GM21576 (cell line): Measurements from ENCODE around the gene CDCA5.
A peak's percentile ranks its signal among the peaks of the same experiment; 100 is the strongest.
"Not testable (repeated sequence)": the region's sequence is repeated elsewhere in the genome, so short reads cannot be mapped to it uniquely, and the experiment has no call there.

Experiments
- ATAC-seq: cut with Tn5 transposase; IDR thresholded peaks from one replicate; pipeline ENCODE4 v1.9.1; 2021; ENCODE audit warnings: mild to moderate bottlenecking, moderate library complexity; ENCODE audit not compliant: unreplicated experiment

CDCA5 gene

DNA sequence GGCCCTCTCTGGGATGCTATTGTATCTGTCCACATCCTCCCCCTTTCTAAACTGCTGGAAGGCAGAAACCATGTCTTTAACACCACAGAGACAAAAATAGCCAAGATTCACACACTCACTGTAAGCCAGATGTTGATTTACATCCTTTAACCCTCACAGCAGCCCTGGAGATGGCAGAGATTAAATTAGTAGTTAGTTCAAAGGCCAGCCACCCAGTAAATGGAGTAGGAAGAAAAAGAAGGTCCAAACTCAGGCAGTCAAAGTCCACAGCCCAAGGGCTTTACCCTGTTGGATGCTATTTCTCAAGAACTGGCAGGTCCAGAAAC lies 35.8 kb upstream of the CDCA5 start:
- ATAC-seq, result no peak

DNA sequence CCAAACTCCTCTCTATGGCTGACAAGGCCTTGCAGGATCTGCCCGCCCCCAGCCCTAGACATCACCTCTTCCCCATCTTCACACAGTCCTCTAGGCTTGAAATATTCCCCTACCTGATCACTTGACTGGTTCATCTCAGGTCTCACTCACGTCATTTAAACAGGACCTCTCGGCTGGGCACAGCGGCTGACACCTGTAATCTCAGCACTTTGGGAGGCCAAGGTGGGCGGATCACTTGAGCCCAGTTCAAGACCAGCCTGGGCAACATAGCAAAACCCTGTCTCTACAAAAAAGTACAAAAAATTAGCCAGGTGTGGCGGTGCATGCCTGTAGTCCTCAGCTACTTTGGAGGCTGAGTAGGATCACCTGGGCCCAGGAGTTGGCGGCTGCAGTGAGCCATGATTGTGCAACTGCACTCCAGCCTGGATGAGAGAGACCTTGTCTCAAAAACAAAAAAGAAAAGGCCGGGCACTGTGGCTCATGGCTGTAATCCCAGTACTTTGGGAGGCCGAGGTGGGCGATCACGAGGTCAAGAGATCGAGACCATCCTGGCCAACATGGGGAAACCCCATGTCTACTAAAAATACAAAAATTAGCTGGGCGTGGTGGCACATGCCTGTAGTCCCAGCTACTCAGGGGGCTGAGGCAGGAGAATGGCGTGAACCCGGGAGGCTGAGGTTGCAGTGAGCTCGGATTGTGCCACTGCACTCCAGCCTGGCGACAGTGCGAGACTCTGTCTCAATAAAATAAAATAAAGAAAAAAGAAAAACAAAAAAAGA lies 35.2 kb upstream of the CDCA5 start:
- not testable (repeated sequence) for ATAC-seq

DNA sequence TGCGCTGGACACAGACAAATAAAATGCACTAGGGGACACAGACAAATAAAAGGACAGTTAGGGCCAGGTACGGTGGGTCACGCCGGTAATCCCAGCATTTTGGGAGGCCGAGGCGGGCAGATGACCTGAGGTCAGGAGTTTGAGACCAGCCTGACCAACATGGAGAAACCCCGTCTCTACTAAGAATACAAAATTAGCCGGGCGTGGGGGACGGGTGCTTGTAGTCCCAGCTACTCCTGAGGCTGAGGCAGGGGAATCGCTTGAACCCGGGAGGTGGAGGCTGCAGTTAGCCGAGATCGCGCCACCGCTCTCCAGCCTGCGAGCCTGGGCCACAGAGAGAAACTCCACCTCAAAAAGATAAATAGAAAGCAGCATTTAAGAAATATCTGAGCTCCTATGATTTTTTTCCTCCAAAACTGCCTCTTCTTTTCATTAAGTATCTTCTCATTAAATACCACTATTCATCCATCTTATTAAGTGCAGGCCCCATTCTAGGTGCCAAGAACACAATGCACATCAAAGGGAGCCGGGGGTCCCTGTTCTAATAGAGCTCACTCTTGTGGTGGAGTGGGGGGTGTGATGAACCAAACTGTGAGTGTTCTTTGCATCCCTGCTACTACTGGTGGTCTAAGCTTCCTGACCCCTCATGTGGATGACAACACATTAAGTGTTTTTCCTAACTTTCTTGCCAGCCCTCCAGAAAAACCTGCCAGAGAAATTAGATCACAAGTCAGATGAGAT lies 34.4 kb upstream of the CDCA5 start:
- no peak for ATAC-seq

DNA sequence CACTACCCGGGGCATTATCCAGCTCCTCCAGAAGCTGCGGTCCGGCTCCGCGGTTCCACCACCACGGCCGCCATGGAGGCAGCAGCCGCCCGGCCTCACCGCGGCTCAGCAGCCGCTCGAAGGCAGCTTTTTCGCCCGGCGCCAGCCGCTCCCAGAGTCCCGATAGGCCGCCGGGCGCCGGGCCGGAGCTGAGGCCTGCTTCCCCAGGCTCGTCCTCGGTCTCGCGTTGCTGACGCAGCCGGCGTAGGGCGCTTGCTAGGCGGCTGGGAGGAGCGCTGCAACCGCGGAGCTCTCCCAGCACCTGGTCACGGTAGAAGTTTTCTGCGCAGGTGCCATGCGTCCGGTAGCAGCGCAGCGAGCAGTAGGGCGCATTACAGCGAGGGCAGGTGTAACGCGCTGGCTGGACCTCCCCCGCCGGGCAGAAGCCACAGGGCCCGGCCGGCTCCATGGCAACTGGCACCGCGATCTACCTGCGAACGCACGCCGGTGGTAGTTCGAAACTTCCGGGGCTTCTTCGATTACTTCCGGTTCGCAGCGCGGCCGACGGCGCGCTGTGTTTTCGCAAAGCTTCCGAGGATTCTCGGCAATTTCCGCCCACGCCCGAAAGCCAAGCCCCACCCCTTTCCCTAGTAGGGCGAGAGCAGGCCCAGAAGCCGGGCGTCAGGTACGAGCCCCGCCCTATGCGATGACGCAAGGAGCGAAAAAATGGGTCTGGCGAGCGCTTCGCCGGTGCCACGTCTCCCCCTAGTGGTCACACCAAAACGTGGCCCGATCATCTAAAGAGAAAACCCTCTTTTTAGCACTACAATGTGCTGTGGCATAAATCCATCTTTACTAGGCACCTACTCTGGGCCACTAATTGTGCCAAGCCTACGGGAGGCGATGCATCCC lies 33.6 kb upstream of the CDCA5 start, which contains the start of gene ZNHIT2:
Gene ZNHIT2, minus strand, starts transcription at position 496 of the 891 bp plus-strand sequence. Its CDS starts 48 bp downstream, at position 448.
- peak; percentile 52 for ATAC-seq

DNA sequence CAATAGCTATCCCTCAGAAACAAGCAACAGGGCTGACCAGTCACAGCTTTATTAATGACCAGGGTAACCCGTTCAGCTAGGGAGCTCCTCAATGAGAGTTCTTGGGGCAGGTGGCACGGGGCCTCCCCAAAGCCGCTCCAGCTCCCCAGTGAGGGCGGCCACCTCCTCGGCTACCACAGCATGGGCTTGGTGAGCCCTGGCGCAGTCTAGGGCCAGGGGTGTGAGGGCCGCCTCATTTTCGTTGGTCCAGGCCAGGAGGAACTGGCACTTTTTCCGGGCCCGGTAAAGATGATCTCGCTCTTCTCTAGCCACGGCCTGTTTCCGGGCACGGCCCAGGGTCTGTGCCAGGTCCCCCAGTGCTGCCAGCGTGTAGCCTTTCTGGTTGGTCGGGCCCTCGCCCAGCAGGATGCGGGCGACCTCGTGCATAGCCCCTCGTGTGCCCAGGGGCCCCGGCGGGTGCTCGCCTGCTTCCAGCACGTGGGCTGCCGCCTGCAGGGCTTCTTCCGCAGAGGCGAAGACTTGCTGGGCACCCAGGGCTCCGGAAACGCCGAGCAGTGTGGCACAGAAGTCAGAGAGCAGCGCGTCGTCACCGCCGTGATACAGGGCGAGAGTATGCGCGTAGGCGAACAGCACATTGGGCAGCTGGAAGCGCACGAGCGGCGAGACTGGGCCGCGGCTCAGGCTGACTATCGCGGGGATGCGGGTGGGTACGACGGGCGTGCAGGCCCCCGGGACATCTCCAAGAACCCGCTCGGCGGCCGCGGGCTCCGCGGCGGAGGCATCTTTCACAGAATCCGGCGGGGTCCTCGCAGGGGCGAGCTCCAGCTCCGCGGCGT lies 32.7 kb upstream of the CDCA5 start:
- ATAC-seq, result no peak

DNA sequence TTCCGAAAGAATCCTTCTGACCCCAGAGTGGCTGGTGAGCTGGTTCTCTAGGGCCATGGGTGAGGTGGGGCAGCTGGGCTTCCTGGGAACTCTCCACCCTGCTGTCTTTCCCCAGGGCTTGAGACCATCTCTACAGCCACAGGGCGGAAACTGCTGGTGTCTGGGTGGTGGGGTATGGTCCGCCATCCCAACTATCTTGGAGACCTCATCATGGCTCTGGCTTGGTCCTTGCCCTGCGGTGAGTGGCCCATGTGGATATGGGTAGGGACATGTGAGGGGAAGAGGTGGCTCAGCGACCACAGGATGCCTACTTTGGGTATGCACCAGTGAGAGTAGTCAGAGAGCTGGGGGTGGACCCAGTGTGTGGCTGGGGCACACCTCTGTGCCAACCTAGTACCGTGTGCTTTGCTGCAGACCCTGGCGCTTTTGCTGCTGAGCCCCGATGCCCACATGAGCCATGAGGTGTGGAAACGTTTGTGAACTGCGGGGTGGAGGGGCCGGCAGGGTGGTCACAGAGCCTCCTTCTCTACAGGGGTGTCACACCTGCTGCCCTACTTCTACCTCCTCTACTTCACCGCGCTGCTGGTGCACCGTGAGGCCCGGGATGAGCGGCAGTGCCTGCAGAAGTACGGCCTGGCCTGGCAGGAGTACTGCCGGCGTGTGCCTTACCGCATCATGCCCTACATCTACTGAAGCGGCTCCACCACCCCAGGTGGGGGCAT lies 31.7 kb upstream of the CDCA5 start:
- no peak for ATAC-seq

DNA sequence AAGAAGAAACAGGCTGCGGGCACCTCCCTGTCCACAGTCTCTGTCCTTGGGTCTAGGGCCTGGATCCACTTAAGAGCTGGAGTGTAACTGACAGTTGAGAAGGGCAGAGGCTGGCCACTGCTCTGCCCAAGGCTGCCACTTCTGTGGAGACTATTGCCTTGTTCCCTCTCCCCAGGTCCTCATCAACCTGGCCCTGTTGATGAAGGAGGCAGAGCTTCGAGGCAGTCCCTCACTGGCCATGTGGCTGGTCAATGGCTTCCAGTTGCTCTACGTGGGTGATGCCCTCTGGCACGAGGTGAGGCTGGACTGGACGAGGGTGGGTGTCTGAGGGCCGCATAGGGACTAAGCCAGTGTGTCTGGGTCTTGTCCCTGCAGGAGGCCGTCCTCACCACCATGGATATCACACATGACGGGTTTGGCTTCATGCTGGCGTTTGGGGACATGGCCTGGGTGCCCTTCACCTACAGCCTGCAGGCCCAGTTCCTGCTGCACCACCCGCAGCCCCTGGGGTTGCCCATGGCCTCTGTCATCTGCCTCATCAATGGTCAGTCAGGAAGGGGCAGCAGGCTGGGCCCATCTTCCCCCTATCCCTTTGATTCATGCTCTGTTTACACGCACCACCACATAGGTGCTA lies 30.8 kb upstream of the CDCA5 start:
- no peak for ATAC-seq

DNA sequence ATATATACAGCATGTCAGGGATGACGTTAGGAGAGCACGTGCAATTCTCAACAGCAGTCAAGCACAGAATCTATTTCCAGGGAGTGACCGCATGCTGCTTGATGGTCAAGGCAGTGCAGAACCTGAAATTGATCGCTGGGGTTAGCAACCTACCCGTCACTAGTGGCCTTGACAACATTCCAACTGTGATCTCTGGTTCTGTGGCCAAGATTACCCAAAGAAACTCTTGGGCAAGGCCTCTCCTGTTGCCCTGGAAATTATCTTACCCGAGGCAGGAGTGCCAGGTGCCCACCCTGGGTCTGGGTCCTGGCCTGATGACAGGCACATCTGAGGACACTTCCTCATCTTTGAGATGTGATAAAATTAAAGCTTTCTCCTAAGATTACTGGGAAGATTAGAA lies 30.0 kb upstream of the CDCA5 start:
- no peak for ATAC-seq

DNA sequence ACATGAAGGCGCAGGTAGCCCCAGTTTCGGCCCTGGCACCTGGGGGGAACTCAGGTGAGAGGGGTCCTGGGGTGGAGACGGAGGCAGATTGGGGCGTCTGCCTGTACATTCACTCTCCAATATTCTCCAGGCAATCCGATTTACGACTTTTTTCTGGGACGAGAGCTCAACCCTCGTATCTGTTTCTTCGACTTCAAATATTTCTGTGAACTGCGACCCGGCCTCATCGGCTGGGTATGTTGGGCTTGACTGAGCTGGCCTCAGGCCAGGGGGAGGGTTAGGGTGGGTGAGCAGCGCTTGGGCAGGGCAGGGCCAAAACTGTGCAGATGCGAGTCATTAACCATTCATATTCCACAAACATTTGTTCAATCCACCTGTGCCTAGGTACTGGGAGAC lies 29.5 kb upstream of the CDCA5 start:
- no peak for ATAC-seq

DNA sequence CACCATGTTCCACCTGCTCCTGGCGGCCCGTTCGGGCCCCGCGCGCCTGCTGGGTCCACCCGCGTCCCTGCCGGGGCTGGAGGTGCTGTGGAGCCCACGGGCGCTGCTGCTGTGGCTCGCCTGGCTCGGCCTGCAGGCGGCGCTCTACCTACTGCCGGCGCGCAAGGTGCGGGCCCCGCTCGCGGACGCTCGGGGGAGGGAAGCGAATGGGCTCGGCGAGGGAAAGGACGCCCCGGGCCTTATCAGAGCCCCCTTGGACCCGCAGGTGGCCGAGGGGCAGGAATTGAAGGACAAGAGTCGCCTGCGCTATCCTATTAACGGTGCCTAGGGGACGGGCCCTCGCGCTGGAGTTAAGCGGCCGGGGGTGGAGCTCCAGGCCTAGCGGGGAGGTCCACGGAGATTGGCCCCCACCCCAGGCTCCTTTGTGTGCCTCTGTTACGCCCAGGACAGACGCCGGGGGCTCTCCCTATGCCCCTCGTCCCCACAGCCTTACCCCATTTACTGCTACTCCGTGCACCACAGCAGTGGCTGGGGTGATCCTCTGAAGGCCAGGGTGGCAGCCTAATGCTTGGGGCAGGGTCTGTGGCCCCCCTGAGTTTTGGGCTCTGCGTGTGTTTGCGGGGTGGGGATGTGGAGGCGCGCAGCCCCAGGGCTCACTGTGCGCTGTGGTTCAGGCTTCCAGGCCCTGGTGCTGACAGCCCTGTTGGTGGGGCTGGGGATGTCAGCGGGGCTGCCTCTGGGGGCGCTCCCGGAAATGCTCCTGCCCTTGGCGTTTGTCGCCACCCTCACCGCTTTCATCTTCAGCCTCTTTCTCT lies 28.9 kb upstream of the CDCA5 start:
- ATAC-seq, result no peak

DNA sequence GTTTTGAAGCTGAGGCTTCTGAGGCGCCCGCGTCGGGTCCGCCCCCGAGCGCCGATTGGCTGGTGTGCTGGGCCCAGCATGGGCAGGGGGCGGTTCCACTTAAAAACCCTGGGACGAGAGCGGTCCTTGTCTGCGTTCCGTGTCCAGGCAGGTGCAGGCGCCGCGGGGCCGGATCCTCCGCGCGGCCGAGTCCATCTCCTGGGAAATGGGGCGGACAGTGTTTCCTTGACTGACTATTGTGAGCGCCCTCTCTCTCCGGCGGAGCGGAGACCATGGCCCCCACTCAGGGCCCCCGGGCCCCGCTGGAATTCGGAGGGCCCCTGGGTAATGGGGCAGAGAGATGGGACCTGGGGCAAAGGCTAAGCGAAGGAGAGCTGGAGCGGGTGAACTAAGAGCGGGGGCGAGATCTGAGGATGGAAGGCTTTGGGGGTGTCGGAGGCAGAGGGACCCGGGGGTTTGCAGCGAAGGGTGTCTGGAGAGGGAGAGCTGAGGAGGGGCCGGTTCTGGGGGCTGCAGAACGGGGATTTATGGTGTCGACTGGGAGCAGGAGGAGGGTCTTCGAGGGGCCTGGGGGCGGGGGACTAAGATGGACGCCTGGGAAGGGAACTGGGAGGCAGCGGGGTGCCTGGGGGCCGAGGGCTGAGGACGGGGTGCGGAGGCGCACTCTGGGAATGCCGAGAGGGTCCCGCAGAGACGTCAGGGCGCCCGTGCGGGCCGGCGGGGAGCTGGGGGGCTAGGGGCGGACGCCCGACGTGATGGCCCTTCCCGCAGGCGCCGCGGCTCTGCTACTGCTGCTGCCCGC lies 28.1 kb upstream of the CDCA5 start, which contains the start of gene TM7SF2:
Gene TM7SF2, plus strand, starts transcription at position 129 of the 802 bp plus-strand sequence. Its CDS starts 144 bp downstream, at position 273.
- ATAC-seq, result peak; percentile 61

DNA sequence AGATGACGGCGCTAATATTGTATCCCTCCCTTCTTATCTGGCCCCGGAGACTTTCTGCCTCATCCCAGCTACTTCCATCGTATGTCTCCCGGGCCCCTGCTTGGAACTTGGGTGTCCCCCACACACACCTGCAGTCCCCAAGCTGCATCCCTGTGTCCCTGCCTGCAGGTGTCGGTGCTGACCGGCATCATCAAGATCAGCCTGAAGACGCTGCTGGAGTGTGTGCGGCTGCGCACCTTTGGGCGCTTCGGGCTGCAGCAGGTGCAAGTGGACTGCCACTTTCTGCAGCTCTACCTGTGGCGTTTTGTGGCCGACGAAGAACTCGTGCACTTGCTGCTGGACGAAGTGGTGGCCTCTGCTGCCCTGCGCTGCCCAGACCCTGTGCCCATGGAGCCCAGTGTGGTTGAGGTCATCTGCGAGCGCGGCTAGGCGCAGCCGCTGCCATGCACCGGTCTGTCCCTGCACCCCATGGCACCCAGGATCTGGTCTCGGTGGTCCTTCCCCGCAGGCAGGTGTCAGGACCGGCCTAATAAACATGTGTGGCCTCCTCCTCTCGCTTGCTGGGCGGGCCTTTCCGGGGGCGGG lies 27.4 kb upstream of the CDCA5 start:
- no peak for ATAC-seq

DNA sequence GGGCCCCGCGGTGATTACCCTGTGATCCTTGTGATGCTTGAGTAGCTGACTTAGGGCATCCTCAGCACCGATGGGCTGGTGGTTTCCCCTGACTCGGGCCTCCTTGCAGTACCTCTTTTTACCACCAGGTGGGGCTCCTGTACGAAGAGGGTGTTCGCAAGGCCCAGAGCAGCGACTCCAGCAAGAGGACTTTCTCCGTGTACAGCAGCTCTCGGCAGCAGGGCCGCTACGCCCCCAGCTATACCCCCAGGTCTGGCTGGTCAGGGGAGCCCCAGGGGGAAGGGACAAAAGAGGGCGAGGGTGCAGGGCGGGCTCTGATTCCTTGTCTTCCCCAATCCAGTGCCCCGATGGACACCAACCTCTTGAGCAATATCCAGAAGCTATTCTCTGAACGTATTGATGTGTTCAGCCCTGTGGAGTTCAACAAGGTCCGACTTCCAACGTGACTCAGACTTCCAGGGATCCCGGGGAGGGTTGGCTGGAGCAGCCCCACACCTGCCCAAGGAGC lies 26.6 kb upstream of the CDCA5 start:
- no peak for ATAC-seq

DNA sequence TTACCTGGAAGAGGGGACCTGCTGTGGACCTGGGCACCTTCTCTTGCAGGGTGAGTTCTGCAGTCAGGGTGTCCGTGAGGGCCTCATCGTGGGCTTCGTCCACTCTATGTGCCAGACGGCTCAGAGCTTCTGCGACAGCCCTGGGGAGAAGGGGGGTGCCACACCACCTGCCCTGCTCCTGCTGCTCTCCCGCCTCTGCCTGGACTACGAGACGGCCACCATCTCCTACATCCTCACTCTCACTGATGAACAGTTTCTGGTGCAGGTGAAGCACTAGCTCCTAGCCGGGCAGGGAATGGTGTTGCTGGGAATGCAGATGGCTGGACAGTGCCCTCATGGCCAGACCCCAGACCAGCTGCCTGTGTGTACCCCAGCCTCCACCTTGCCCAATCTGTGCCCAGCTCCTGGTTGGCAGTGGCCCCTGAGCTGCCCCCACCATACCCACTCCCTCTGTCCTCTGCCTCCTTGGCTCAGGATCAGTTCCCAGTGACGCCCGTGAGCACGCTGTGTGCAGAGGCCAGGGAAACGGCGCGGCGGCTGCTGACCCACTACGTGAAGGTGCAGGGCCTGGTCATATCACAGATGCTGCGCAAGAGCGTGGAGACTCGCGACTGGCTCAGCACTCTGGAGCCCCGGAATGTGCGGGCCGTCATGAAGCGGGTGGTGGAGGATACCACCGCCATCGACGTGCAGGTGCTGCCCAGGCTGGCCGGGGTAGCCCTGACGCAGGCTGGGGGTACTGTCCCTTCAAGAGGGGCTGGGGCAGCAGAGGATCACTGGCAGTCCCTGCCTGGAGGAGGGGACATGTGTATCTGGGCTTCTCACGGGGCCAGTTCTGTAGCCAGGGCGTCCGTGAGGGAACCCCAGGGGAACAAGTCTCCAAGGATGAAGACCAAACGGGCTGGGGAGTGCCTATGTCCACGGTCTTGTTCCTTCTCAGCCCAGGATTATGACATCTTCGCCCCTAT lies 25.7 kb upstream of the CDCA5 start:
- no peak for ATAC-seq

DNA sequence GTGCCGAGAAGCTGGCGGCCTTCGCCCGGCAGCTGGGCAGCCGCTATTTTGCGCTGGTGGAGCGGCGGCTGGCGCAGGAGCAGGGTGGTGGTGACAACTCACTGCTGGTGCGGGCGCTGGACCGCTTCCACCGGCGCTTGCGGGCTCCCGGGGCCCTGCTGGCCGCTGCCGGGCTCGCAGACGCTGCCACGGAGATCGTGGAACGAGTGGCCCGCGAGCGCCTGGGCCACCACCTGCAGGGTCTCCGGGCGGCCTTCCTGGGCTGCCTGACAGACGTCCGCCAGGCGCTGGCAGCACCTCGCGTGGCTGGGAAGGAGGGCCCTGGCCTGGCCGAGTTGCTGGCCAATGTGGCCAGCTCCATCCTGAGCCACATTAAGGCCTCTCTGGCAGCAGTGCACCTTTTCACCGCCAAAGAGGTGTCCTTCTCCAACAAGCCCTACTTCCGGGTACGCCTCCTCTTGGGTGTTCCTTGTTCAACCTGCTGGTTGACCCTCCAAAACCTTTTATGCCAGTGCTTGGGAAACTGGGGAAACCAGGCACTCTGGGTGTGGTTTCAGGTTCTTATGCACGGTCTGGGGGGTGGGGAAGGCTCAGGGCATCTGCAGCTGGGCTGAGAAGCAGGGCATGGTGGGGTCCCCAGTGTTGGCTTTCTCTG lies 24.8 kb upstream of the CDCA5 start:
- no peak for ATAC-seq
